ENCODE results near the gene CCDC148.

GRCh38 chr2:158192515-158193443 lies 263.8 kb downstream of the CCDC148 start:
- TF ChIP-seq MAX (IDR thresholded peaks at IDR 0.05) (no peak), REST (IDR thresholded peaks at IDR 0.05; ENCODE audit: low read depth) (no peak), YY1 (IDR thresholded peaks at IDR 0.05; ENCODE audit: low read depth) (no peak), TEAD4 (IDR thresholded peaks at IDR 0.05) (no peak), TCF12 (IDR thresholded peaks at IDR 0.05; ENCODE audit: low read depth) (no peak)

Measured in Ishikawa (cell line).